Measurements from ENCODE around the gene COQ9. TPM values are rescaled to one million over a fixed set of nuclear protein-coding genes. Genes with fewer than 3 reads are reported as not detected.

Gene COQ9
- total and polyA plus RNA-seq, 2 donors (not counting 1 experiment from before 2014, with no cell fraction given), result 44.4 to 51.2 TPM

- Histone ChIP-seq H3K9me3 (ENCODE audit: control insufficient read depth, insufficient read depth, low read depth, low read length) (no peaks in the 10 kb centered on the region), H3K27me3 (ENCODE audit: control insufficient read depth, insufficient read depth, low read length) (no peaks in the 10 kb centered on the region), H3K4me3 (replicated peaks in 1 of 4; ENCODE audit: control extremely low read depth in 1 of 4, insufficient read depth in 1 of 4, low read depth in 3 of 4, low read length in 4 of 4) (peak overlapping the region; percentile 41 to 65 (median 53)), H2AFZ (ENCODE audit: low read length) (peak overlapping the region; percentile 30), H4K20me1 (ENCODE audit: control insufficient read depth, extremely low read depth, insufficient read depth, low read length) (no peaks in the 10 kb centered on the region), H3K4me2 (ENCODE audit: extremely low read depth, insufficient read depth, low read length) (peak overlapping the region; percentile 83), H3K79me2 (ENCODE audit: control insufficient read depth, insufficient read depth, low read length) (no peaks in the 10 kb centered on the region), H3K36me3 (ENCODE audit: control insufficient read depth, insufficient read depth, low read length) (peaks cover 2% of the 10 kb centered on the region), H3K9ac (ENCODE audit: insufficient read depth, low read length) (no peak overlapping the region), H3K4me1 (ENCODE audit: control insufficient read depth, extremely low read depth, insufficient read depth, low read length) (peaks cover 16% of the 10 kb centered on the region), H3K27ac (ENCODE audit: insufficient read depth, low read length) (no peak overlapping the region)
- TF ChIP-seq, protein P1, sequence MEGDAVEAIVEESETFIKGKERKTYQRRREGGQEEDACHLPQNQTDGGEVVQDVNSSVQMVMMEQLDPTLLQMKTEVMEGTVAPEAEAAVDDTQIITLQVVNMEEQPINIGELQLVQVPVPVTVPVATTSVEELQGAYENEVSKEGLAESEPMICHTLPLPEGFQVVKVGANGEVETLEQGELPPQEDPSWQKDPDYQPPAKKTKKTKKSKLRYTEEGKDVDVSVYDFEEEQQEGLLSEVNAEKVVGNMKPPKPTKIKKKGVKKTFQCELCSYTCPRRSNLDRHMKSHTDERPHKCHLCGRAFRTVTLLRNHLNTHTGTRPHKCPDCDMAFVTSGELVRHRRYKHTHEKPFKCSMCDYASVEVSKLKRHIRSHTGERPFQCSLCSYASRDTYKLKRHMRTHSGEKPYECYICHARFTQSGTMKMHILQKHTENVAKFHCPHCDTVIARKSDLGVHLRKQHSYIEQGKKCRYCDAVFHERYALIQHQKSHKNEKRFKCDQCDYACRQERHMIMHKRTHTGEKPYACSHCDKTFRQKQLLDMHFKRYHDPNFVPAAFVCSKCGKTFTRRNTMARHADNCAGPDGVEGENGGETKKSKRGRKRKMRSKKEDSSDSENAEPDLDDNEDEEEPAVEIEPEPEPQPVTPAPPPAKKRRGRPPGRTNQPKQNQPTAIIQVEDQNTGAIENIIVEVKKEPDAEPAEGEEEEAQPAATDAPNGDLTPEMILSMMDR (conservative IDR thresholded peaks at IDR 0.05 in 1 of 2, IDR thresholded peaks at IDR 0.05 in 1 of 2; ENCODE audit: low read depth in 1 of 2, low read length in 2 of 2), result no peak
- TF ChIP-seq EZH2 (IDR thresholded peaks at IDR 0.05; ENCODE audit: low read length, missing control alignments), result no peak
- DNase-seq (ENCODE audit: low read depth in 2 of 2), result peak; percentile 14 to 62
Measured at GRCh38 chr16:57479976-57480753, 32.9 kb downstream of the COQ9 start.

DNA sequence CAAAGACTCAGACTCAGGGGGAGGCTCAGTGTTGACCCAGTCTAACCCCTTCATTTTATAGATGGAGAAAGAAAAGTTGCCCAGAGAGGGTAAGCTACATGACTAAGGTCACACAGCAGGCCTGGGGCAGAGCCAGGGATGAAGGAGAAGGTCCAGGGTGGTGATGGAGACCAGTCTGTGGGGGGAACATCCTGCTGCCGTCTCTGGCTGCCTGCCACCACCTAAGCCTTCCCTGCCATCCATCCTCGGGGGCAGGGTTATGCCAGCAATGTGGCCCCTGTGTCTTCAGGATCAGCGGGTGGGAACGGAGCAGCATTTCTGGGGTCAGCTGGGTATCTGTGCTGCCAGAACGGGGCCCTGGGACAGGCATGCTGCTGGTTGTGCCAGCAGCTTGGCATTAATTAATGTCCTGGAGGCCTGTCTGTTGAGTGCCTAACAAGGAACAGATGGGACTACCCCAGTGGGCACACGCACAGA lies 33.5 kb downstream of the COQ9 start:
- H4K20me1 ChIP-seq (ENCODE audit: control insufficient read depth, extremely low read depth, insufficient read depth, low read length), result no peaks in the 10 kb centered on the region
- no peak overlapping the region for H3K9ac ChIP-seq (ENCODE audit: insufficient read depth, low read length)
- no peaks in the 10 kb centered on the region for H3K79me2 ChIP-seq (ENCODE audit: control insufficient read depth, insufficient read depth, low read length)
- H3K36me3 ChIP-seq (ENCODE audit: control insufficient read depth, insufficient read depth, low read length), result no peaks in the 10 kb centered on the region
- no peak overlapping the region for H2AFZ ChIP-seq (ENCODE audit: low read length)
- TF ChIP-seq, protein P1 (conservative IDR thresholded peaks at IDR 0.05 in 1 of 2, IDR thresholded peaks at IDR 0.05 in 1 of 2; ENCODE audit: low read depth in 1 of 2, low read length in 2 of 2), result no peak
- TF ChIP-seq EZH2 (IDR thresholded peaks at IDR 0.05; ENCODE audit: low read length, missing control alignments), result no peak
- H3K27me3 ChIP-seq (ENCODE audit: control insufficient read depth, insufficient read depth, low read length), result no peaks in the 10 kb centered on the region
- no peaks in the 10 kb centered on the region for H3K9me3 ChIP-seq (ENCODE audit: control insufficient read depth, insufficient read depth, low read depth, low read length)
- H3K4me3 ChIP-seq (replicated peaks in 1 of 4; ENCODE audit: control extremely low read depth in 1 of 4, insufficient read depth in 1 of 4, low read depth in 3 of 4, low read length in 4 of 4), result no peak overlapping the region
- peaks cover 16% of the 10 kb centered on the region for H3K4me1 ChIP-seq (ENCODE audit: control insufficient read depth, extremely low read depth, insufficient read depth, low read length)
- H3K4me2 ChIP-seq (ENCODE audit: extremely low read depth, insufficient read depth, low read length), result no peak overlapping the region
- no peak for DNase-seq (ENCODE audit: low read depth in 2 of 2)
- no peak overlapping the region for H3K27ac ChIP-seq (ENCODE audit: insufficient read depth, low read length)

- H3K27ac ChIP-seq (ENCODE audit: insufficient read depth, low read length), result no peak overlapping the region
- H3K4me1 ChIP-seq (ENCODE audit: control insufficient read depth, extremely low read depth, insufficient read depth, low read length), result peaks cover 16% of the 10 kb centered on the region
- no peaks in the 10 kb centered on the region for H4K20me1 ChIP-seq (ENCODE audit: control insufficient read depth, extremely low read depth, insufficient read depth, low read length)
- H3K27me3 ChIP-seq (ENCODE audit: control insufficient read depth, insufficient read depth, low read length), result no peaks in the 10 kb centered on the region
- DNase-seq (ENCODE audit: low read depth in 2 of 2), result no peak
- TF ChIP-seq, protein P1 (conservative IDR thresholded peaks at IDR 0.05 in 1 of 2, IDR thresholded peaks at IDR 0.05 in 1 of 2; ENCODE audit: low read depth in 1 of 2, low read length in 2 of 2), result no peak
- TF ChIP-seq EZH2 (IDR thresholded peaks at IDR 0.05; ENCODE audit: low read length, missing control alignments), result no peak
- no peaks in the 10 kb centered on the region for H3K9me3 ChIP-seq (ENCODE audit: control insufficient read depth, insufficient read depth, low read depth, low read length)
- no peaks in the 10 kb centered on the region for H3K79me2 ChIP-seq (ENCODE audit: control insufficient read depth, insufficient read depth, low read length)
- H2AFZ ChIP-seq (ENCODE audit: low read length), result no peak overlapping the region
- no peak overlapping the region for H3K4me3 ChIP-seq (replicated peaks in 1 of 4; ENCODE audit: control extremely low read depth in 1 of 4, insufficient read depth in 1 of 4, low read depth in 3 of 4, low read length in 4 of 4)
- no peak overlapping the region for H3K9ac ChIP-seq (ENCODE audit: insufficient read depth, low read length)
- no peak overlapping the region for H3K4me2 ChIP-seq (ENCODE audit: extremely low read depth, insufficient read depth, low read length)
- no peaks in the 10 kb centered on the region for H3K36me3 ChIP-seq (ENCODE audit: control insufficient read depth, insufficient read depth, low read length)
Measured at GRCh38 chr16:57481421-57481820, 34.1 kb downstream of the COQ9 start.

Measured in fibroblast of lung (primary cell).